H1 (cell line): Measurements from ENCODE around the gene GRM7. TPM values are rescaled to one million over a fixed set of nuclear protein-coding genes. Genes with fewer than 3 reads are reported as not detected.

Source experiments
- CTCF ChIA-PET: fragments of 300-600 bp; sonication (Branson Sonifier 250); formaldehyde crosslinking; loops from one replicate; lab custom pipeline; 2021; ENCODE audit not compliant: partially characterized antibody; lab: Charles Lee
- POLR2A ChIA-PET: fragments of 300-600 bp; sonication (Branson Sonifier 250); formaldehyde crosslinking; loops from one replicate; lab custom pipeline; 2021; ENCODE audit warnings: inconsistent platforms; ENCODE audit not compliant: partially characterized antibody; lab: Charles Lee
- DNase-seq, 2 experiments: peaks; one replicate each; pipeline versions ENCODE4 v3.0.0 to v3.0.0-alpha.2; 2010 to 2022; ENCODE audit warnings: low spot score in 2 of 2, low read depth in 1 of 2, mixed read lengths in 1 of 2
- FAIRE-seq: peaks from 2 replicates; lab custom pipeline; 2011; peaks lifted over from hg19 to GRCh38; lab: Jason Lieb, UNC
- H2AFZ ChIP-seq: 2 replicates; pipeline ENCODE4 v1.8.1; 2012; ENCODE audit warnings: low read length, inconsistent platforms
- H2AK5ac ChIP-seq: 2 replicates; pipeline ENCODE4 v1.6.1; 2013; ENCODE audit warnings: low read depth, low read length
- H2BK120ac ChIP-seq: replicated peaks from 2 replicates; pipeline ENCODE3; 2013; ENCODE audit warnings: low read depth, low read length, inconsistent platforms
- H2BK12ac ChIP-seq: 2 replicates; pipeline ENCODE4 v1.6.1; 2013; ENCODE audit warnings: low read depth, low read length
- H2BK15ac ChIP-seq: 2 replicates; pipeline ENCODE4 v1.6.1; 2013; ENCODE audit warnings: low read length
- H2BK20ac ChIP-seq: 2 replicates; pipeline ENCODE4 v1.6.1; 2013; ENCODE audit warnings: low read length
- H2BK5ac ChIP-seq: 2 replicates; pipeline ENCODE4 v1.6.1; 2013; ENCODE audit warnings: low read depth, low read length
- H3K14ac ChIP-seq: 2 replicates; pipeline ENCODE4 v1.6.1; 2013; ENCODE audit warnings: inconsistent platforms; ENCODE audit not compliant: insufficient read length
- H3K18ac ChIP-seq: 2 replicates; pipeline ENCODE4 v1.6.1; 2013; ENCODE audit warnings: low read length; ENCODE audit errors: extremely low read depth
- H3K23ac ChIP-seq: 2 replicates; pipeline ENCODE4 v1.6.1; 2013; ENCODE audit warnings: inconsistent platforms; ENCODE audit not compliant: insufficient read length
- H3K23me2 ChIP-seq: 2 replicates; pipeline ENCODE4 v1.6.1; 2013; ENCODE audit warnings: low read depth, low read length
- H3K27ac ChIP-seq: 2 replicates; pipeline ENCODE4 v1.6.1; 2011; ENCODE audit warnings: low read depth, low read length, inconsistent platforms
- H3K27me3 ChIP-seq, 4 experiments: replicated peaks in 1 of 4; 1 replicate in 1 of 4; 2 replicates in 3 of 4; pipeline versions ENCODE4 v1.6.1 to v1.8.1; 2011 to 2013; ENCODE audit warnings: low read length in 3 of 4, mild to moderate bottlenecking in 3 of 4, inconsistent platforms in 2 of 4, mixed read lengths in 2 of 4, moderate library complexity in 1 of 4; ENCODE audit not compliant: control insufficient read depth in 3 of 4, insufficient read depth in 3 of 4; ENCODE audit errors: extremely low read depth in 1 of 4
- H3K36me3 ChIP-seq, 4 experiments: 2 replicates each; pipeline versions ENCODE4 v1.6.1 to v1.8.1; 2011 to 2013; ENCODE audit warnings: mild to moderate bottlenecking in 4 of 4, low read length in 3 of 4, moderate library complexity in 2 of 4, control low read depth in 1 of 4, inconsistent platforms in 1 of 4; ENCODE audit not compliant: insufficient read depth in 4 of 4, control insufficient read depth in 2 of 4
- H3K4ac ChIP-seq: replicated peaks from 2 replicates; pipeline ENCODE3; 2013; ENCODE audit warnings: low read length, low read depth, mixed read lengths, inconsistent platforms; ENCODE audit not compliant: insufficient read length
- H3K4me1 ChIP-seq, 4 experiments: replicated peaks in 1 of 4; 1 replicate in 1 of 4; 2 replicates in 3 of 4; pipeline versions ENCODE4 v1.6.1 to v1.8.1; 2011 to 2013; ENCODE audit warnings: low read length in 3 of 4, inconsistent platforms in 2 of 4, mixed read lengths in 1 of 4; ENCODE audit not compliant: insufficient read depth in 4 of 4, control insufficient read depth in 3 of 4
- H3K4me2 ChIP-seq, 2 experiments: 2 replicates each; pipeline versions ENCODE4 v1.6.1 to v1.8.1; 2011 to 2013; ENCODE audit warnings: low read depth in 2 of 2, low read length in 2 of 2, control low read depth in 1 of 2, inconsistent platforms in 1 of 2, mild to moderate bottlenecking in 1 of 2; ENCODE audit not compliant: insufficient read depth in 1 of 2
- H3K4me3 ChIP-seq, 4 experiments: fragments of 200-600, 300-600 bp in 1 of 4; sonication (generic), shearing (Covaris generic), sonication (Bioruptor Twin) in 1 of 4; 2 replicates each; pipeline versions ENCODE4 v1.5.1 to v1.8.1; 2011 to 2016; ENCODE audit warnings: low read length in 4 of 4, low read depth in 3 of 4, control low read depth in 2 of 4, inconsistent platforms in 2 of 4, mild to moderate bottlenecking in 2 of 4, mixed read lengths in 1 of 4, moderate library complexity in 1 of 4; ENCODE audit not compliant: insufficient read depth in 2 of 4; ENCODE audit errors: extremely low read depth in 1 of 4
- H3K56ac ChIP-seq: replicated peaks from 2 replicates; pipeline ENCODE3; 2013; ENCODE audit warnings: low read depth, mild to moderate bottlenecking, mixed read lengths, low read length, inconsistent platforms; ENCODE audit not compliant: insufficient read length
- H3K79me1 ChIP-seq: 2 replicates; pipeline ENCODE4 v1.6.1; 2013; ENCODE audit warnings: low read depth, low read length, control low read depth
- H3K79me2 ChIP-seq, 2 experiments: 2 replicates each; pipeline versions ENCODE4 v1.6.1 to v1.8.1; 2012 to 2013; ENCODE audit warnings: low read length in 2 of 2, mild to moderate bottlenecking in 2 of 2, inconsistent platforms in 1 of 2; ENCODE audit not compliant: insufficient read depth in 2 of 2, control insufficient read depth in 1 of 2
- H3K9ac ChIP-seq, 4 experiments: replicated peaks in 1 of 4; 1 replicate in 1 of 4; 2 replicates in 3 of 4; pipeline versions ENCODE4 v1.6.1 to v1.8.1; 2011 to 2013; ENCODE audit warnings: low read depth in 3 of 4, low read length in 3 of 4, control low read depth in 2 of 4, mild to moderate bottlenecking in 2 of 4, moderate library complexity in 2 of 4, inconsistent platforms in 1 of 4; ENCODE audit errors: extremely low read depth in 1 of 4
- H3K9me3 ChIP-seq, 2 experiments: 2 replicates each; pipeline versions ENCODE4 v1.6.1 to v1.8.1; 2012 to 2013; ENCODE audit warnings: mild to moderate bottlenecking in 2 of 2, moderate library complexity in 2 of 2, control low read depth in 1 of 2, inconsistent platforms in 1 of 2, low read depth in 1 of 2, low read length in 1 of 2, mixed read lengths in 1 of 2; ENCODE audit not compliant: insufficient read depth in 2 of 2
- H4K20me1 ChIP-seq, 2 experiments: replicated peaks in 1 of 2; 2 replicates each; pipeline versions ENCODE3 to v1.8.1; 2011 to 2013; ENCODE audit warnings: inconsistent platforms in 2 of 2, low read length in 2 of 2, mild to moderate bottlenecking in 1 of 2; ENCODE audit not compliant: insufficient read depth in 2 of 2, control insufficient read depth in 1 of 2
- H4K5ac ChIP-seq: 2 replicates; pipeline ENCODE4 v1.6.1; 2013; ENCODE audit warnings: low read length, low read depth, mixed read lengths, inconsistent platforms; ENCODE audit not compliant: insufficient read length
- H4K8ac ChIP-seq: 2 replicates; pipeline ENCODE4 v1.8.0; 2013; ENCODE audit warnings: mild to moderate bottlenecking, moderate library complexity, low read length, inconsistent platforms; ENCODE audit not compliant: insufficient read depth; ENCODE audit errors: extremely low read depth
- H4K91ac ChIP-seq: replicated peaks from 2 replicates; pipeline ENCODE3; 2013; ENCODE audit warnings: low read length, mixed read lengths, inconsistent platforms; ENCODE audit not compliant: insufficient read length
- CTBP2 ChIP-seq: IDR thresholded peaks from 2 replicates; pipeline ENCODE4 v1.7.0; 2011; ENCODE audit warnings: borderline replicate concordance, mild to moderate bottlenecking, moderate library complexity, mixed read lengths, low read length; ENCODE audit not compliant: insufficient read depth, insufficient read length
- EZH2 ChIP-seq: fragments of 200-600 bp; sonication (generic); IDR thresholded peaks from 2 replicates; pipeline ENCODE4 v1.7.1; 2012; ENCODE audit warnings: low read depth, mild to moderate bottlenecking, moderate library complexity, low read length, inconsistent platforms; ENCODE audit not compliant: severe bottlenecking
- JUN ChIP-seq: IDR thresholded peaks from 2 replicates; pipeline ENCODE4 v1.6.1; 2011; ENCODE audit warnings: low read depth, mild to moderate bottlenecking, improper control_type of control experiment, low read length
- WGBS, 2 experiments: shearing (Covaris generic) in 1 of 2; methylation state at CpG; one replicate each; pipeline versions ENCODE4 v1.1.6 to v1.1.7; 2013 to 2015; ENCODE audit warnings: low lambda C conversion rate in 2 of 2, mixed read lengths in 2 of 2, inconsistent platforms in 1 of 2, low coverage in 1 of 2, missing lambda C conversion rate in 1 of 2; ENCODE audit not compliant: insufficient replicate concordance in 2 of 2, insufficient coverage in 1 of 2, insufficient read length in 1 of 2; ENCODE audit errors: extremely low coverage in 1 of 2, missing lambda C conversion rate in 1 of 2; 5-methylcytosine and 5-hydroxymethylcytosine counted together
- polyA plus RNA-seq, 7 experiments: library from polyadenylated mRNA; depleted of rRNA in 3 of 7; stranded (reverse) in 5 of 7; unstranded in 2 of 7; fragments of >200 nt in 5 of 7; fragments of 200-250 nt in 2 of 7; gene quantifications; 1 replicate in 5 of 7; 2 replicates in 1 of 7; 4 replicates in 1 of 7; pipeline versions ENCODE4 v1.2.1 to v1.2.3, GENCODE V29; 2011 to 2013; ENCODE audit warnings: missing spikeins in 2 of 7, mixed read lengths in 2 of 7
- total RNA-seq: library from RNA; stranded (reverse); fragmentation: NEBNext Ultra II Directional; extraction: Animal tissue kit (Norgen Biotek cat#: 25700); gene quantifications from 2 replicates; pipeline ENCODE4 v1.2.1, GENCODE V29; 2021

GRM7 gene
- total and polyA plus RNA-seq, 2 of the 8 experiments (the other 6 are each of a cell fraction or from before 2014, with no cell fraction given) = 0.17 to 0.24 TPM

- CTCF ChIA-PET = interaction anchor here (1.7 kb wide), 1 partner anchor 15 kb away, joined by 3 read pairs; no protein-coding TSS in a partner anchor
- H2AK5ac ChIP-seq = no peak overlapping the region
- H3K4me1 ChIP-seq = no peaks in the 10 kb centered on the region; a peak in 2 of 7 replicates
- H3K18ac ChIP-seq = no peak overlapping the region
- no peaks in the 10 kb centered on the region for H3K36me3 ChIP-seq
- no peak overlapping the region for H2BK120ac ChIP-seq
- no peak overlapping the region for H2BK15ac ChIP-seq
- no peak overlapping the region for H2BK5ac ChIP-seq
- no peaks in the 10 kb centered on the region for H3K79me2 ChIP-seq
- H3K4me3 ChIP-seq = no peak overlapping the region
- no peak overlapping the region for H2BK12ac ChIP-seq
- no peak overlapping the region for H3K14ac ChIP-seq
- DNase-seq (no peak), FAIRE-seq (no peak)
- H2BK20ac ChIP-seq = no peak overlapping the region
- no peak overlapping the region for H3K9ac ChIP-seq
- no peaks in the 10 kb centered on the region for H4K20me1 ChIP-seq
- H4K5ac ChIP-seq = no peak overlapping the region
- no peaks in the 10 kb centered on the region for H3K27me3 ChIP-seq
- H3K23ac ChIP-seq = no peak overlapping the region
- H3K4me2 ChIP-seq = no peak overlapping the region
- no peak overlapping the region for H3K27ac ChIP-seq
- no peaks in the 10 kb centered on the region for H3K23me2 ChIP-seq
- H4K8ac ChIP-seq = no peak overlapping the region
- H3K4ac ChIP-seq = no peak overlapping the region
- H2AFZ ChIP-seq = no peak overlapping the region
- no peaks in the 10 kb centered on the region for H3K79me1 ChIP-seq
- WGBS, 2 experiments = 86% methylated on average over 2 of the region's 2 CpGs; no CpG with 5 or more reads in 1 of the 2 experiments
- POLR2A ChIA-PET = no interaction called here
- no peaks in the 10 kb centered on the region; a peak in 1 of 4 replicates for H3K9me3 ChIP-seq
- no peak overlapping the region for H4K91ac ChIP-seq
- TF ChIP-seq CTBP2 (no peak), JUN (no peak), EZH2 (no peak)
- H3K56ac ChIP-seq = no peak overlapping the region
These were observed 479.9 kb downstream of the GRM7 start for GRCh38 chr3:7340795-7341194.
